ENCODE data around the gene LCN9. TPM values are rescaled to one million over a fixed set of nuclear protein-coding genes. Genes with fewer than 3 reads are reported as not detected.
"Not testable (repeated sequence)": the region's sequence is repeated elsewhere in the genome, so short reads cannot be mapped to it uniquely, and the experiment has no call there.

Gene LCN9
- polyA plus RNA-seq, 1 donor: not detected

DNA sequence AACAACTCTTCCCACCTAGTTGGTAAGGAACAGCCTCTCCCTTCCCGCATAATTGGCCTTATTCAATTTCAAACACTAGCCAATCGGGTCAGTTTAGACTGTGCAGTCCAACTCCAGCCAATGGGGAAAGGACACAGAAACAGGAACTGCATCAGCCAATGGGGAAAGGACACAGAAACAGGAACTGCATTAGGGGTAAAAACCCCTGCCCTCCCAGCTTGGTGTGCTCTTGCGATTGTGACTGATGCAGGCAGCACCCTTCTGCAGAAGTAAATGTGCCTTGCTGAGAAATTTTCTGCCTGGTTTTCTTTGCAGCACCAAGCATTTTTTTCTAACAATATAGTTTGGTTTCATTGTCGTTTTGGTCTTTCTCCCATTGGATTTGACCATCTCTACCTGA is 15.2 kb upstream of the LCN9 start:
- no peak for DNase-seq

DNA sequence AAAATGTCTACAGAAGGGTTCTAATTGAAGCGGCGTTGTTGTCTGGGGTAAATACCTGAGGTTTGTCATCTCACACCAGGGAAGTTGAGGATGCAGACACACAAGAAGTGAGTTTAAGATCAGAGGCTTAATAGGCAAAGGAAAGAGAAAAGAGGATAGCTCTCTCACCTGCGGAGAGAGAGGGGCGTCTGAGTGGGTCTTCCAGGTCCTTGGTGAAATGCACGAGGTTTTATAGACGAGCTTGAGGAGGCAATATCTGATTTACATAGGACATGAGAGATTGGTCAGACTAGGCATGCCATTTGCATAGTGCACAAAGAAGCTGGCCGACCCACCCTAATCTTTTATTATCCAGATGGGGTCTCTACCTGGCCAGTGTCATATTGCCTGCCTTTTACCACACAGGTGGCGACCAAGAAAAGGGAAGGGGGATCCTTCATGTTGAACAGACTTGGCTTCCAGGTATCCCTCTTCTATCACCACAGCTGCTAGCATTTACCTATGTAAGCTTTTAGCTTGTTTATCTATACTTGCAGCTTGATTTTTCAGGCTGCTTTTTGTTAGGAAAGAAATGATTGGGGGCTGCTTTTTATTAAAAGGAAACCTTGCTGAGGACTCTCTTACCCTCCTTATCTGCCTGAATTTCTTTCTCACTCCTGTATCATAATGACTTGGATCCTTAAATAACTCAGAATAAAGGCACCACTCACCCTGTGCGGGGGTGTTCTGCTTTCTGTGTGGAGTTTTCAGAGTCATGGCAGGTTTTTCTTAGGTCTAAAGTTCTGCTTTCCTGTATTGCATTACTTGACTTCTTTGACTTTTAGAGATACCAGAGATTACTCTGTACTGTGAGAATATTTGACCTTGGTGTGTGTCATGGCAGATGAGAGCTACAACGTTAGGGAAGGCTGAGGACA is 14.4 kb upstream of the LCN9 start:
- DNase-seq: no peak

- DNase-seq: no peak
These were observed 13.6 kb upstream of the LCN9 start for GRCh38 chr9:135649508-135649907.

- no peak for DNase-seq
These were observed 12.7 kb upstream of the LCN9 start for GRCh38 chr9:135650408-135650807.

DNA sequence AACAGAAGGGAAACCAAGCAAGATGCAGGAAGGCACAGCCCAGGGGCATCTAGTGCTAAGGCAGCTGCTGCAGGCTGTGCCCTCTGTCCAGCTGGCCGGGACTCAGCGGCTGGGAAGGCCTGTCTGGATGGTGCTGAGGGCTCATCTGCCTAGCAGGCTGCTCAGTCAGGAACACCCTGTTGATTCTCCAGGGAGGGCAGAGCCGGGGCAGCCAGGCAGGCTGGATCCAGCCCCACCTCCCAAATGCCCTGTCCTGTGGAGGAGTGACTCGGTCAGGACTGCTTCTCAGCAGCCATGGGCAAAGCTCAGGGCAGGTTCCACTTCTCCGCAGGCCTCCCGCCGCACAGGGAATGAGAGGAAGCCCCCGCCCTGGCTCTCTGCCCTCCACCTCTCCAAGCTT is 7.8 kb upstream of the LCN9 start:
- DNase-seq: no peak

DNA sequence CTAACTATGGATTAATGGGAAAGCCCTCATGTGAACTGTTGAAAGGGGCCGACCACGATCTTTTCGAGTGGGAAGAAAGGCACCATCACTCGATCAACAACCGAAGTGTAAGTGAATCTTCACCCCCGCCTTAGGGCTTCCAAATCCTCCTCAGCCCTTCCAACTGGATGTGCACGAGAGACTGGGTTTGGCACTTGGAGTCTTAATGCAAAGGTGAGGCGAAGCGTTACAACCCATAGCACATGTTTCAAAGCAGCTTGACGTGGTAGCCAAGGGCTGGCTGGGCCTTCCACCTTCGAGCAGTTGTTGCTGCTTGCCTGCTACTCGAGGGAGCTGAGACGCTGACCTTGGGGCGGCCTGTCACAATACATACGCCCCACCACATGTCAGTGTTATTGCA is 5.7 kb upstream of the LCN9 start:
- no peak for DNase-seq

DNA sequence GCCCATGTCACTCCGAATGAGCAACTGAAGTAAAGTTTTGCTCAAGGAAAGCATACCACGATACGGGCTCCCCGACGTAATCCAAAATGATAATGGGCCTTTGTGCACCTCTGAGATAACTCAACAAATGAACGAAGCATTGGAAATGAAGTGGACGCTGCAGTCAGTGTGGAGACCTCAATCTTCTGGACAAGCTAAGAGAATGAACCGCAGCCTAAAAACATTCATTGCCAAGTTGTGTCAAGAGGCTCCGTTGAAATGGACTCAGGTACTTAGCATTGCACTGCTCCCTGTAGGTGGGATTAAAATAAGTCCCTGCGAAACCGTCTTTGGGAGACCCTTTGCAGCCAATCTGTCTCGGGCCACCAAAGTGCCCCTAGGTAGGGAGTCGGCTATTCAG is 3.9 kb upstream of the LCN9 start:
- no peak for DNase-seq

GRCh38 chr9:135660407-135660806 is 2.7 kb upstream of the LCN9 start:
- no peak for DNase-seq

DNA sequence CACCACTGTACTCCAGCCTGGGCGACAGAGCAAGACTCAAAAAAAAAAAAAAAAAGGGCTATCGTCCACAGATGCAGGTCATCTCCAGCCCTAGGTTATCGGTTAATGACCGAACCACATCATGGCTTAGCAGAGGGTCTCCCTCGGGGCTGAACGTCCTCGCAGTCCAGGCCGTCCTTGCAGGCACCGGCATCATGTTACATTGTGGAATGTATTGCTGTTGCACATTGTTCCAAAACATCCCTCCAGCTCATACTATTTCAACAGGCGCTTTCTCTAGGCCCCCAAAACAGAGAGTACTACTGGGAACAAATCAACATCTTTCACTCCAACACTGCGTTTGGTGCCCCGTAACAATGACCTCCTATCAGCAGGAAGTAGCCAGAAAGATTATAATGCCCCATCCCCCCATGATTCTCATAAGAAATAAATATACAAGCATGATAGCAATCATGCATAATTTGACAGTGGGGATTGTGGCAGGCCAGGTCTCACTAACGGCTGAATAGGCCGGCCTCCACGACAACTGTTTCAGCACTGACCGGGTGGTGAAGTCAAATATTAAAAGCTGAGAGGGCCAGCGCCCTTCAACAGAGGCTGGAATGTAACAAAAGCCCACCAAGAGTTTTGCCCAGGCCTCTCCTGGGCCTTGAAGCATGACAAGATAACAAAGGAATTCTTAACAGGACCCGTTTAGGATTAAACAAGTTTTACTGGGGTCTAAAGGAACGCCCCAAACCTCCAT is 1.1 kb upstream of the LCN9 start:
- DNase-seq: no peak

GRCh38 chr9:135663451-135663770 is 302 bp downstream of the LCN9 start:
- DNase-seq: no peak

GRCh38 chr9:135663857-135664256 is 748 bp downstream of the LCN9 start:
- no peak for DNase-seq

- DNase-seq: no peak
These were observed 1.2 kb downstream of the LCN9 start for GRCh38 chr9:135664266-135664665.

DNA sequence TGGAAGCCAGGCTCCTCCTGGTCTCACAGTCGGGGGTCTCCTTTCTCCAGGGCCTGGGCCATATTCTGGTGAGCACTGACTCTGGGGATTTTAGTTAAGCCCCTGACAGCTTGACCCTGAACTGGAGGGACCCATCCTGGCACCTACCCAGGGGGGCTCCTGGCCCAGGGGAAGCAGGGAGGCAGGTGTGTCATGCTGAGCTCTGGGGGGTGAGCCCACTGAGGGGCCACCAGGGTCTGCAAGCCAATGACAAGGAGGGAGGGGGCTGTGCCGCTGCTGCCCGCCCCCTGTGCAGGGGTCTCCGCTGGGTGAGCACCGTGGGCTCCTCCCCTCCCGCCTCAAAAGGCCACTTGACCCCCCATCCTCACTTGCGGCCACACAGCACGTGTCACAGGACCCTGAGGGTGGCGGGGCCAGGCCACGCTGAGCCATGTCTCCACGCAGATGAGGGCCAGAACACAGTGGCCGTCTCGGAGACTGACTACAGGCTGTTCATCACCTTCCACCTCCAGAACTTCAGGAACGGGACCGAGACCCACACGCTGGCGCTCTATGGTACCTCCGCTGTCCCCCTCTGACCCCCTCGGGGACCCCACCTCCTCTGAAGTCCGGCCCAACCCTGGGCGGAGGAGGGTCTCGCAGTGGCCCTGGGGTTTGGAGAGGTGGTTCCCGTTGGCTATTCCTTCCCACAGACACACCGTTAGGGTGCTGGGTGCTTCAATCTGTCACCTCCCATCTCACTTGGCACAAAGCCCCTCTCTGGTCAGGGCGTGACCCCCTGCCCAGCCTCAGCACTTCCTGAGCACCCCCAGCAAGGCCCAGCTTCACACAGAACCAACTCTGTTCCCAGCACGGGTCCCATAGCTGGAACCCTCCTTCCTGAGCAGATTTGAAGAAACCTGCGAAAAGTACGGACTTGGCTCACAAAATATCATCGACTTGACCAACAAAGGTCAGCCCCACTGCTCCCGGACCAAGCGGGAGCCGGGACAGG is 2.0 kb downstream of the LCN9 start:
- no peak for DNase-seq

DNA sequence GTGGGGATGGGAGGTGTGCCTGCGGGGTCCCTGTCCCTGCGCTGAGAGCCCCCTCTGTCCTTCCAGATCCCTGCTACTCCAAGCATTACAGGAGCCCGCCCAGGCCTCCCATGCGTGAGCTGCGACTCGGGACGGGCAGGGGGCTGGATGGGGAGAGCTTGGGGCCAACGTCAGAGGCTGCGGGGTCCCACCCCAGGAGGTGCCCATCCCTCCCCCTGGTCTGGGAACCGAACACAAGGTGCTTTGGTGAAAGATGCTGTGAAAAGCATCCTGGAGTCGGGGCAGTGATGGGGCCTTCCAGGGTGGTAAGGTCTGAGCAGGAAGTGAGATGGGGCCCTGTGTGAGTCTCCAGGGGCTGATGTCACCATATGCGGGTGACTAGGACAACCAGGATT is 2.7 kb downstream of the LCN9 start:
- no peak for DNase-seq

- DNase-seq: no peak
These were observed 3.7 kb downstream of the LCN9 start for GRCh38 chr9:135666534-135667462.

DNA sequence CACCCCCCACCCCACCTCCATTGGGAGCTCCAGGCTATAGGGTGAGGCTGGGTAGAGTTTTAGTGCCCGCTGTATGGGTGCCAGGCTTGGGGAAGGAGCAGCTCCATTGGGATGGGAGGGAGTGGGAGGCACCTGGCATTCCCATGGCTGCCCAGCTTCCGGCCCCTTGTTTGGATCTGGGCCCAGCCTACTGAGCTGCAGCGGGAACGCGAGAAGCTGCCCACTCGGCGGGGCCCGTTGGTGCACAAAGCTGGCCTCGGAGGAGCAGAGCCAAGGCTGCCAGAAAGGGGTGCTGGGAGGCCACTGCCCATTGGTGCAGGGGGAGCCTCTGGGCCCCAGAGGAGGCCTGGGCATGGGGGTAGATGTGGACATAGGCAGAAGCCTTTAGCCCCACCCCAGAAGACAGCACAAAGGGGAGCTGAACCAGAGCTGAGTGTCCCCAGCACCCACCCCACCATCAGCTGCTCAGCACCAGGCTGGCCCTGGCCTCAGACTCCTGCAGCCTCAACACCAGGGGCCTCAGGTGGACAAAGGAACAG is 4.4 kb downstream of the LCN9 start:
- DNase-seq: no peak

DNA sequence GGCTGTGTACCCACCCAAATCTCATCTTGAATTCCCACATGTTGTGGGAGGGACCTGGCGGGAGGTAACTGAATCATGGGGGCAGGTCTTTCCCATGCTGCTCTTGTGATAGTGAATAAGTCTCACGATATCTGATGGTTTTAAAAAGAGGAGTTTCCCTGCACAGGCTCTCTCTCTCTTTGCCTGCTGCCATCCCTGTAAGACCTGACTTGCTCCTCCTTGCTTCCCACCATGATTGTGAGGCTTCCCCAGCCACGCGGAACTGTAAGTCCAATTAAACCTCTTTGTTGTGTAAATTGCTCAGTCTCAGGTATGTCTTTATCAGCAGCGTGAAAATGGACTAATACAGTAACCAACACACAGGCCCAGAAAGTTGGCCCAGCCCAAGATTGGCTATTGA is 5.9 kb downstream of the LCN9 start:
- DNase-seq: not testable (repeated sequence)

GRCh38 chr9:135669616-135670285 is 6.6 kb downstream of the LCN9 start:
- DNase-seq: no peak

DNA sequence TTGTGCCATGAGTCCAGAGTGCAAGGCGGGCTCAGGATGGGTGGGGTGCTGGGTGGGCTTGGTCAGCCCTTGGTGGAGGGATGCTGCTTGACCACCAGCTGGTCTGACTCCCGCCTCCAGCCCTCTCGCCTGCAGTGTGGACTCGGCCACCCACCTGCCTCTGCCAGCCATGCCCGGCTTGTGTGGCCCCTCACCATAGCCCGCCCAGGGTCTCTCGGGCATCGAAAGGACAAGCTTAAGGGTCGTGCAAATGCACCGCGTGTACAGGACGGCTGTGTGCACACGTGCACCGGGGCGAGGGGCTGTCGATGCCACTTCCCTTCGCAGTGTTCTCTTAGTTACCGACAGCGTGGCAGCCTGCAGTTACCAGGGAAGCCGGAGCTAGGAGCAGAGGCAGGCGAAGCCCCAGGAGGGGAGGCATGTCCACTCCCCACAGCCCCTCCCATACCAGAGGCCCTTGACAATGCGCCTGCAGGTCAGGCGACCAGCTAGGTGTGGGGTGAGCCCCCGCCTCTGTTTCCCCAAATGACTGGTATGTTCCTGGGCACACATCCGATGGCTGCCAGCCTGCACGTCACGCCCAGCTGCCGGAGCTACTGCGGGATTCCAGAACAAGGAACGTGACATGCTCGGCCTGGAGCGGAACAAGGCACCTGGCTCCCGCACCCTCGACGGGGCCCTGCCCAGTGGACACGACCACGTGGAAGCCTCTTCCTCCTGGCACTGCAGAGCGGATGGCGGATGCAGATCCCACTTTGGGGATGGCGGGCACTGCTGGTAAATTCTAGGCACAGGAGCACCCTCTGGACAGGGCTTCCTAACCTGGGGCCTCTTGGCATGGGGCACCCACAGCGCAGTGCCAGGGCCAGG is 7.8 kb downstream of the LCN9 start:
- DNase-seq: no peak
